Hepatocyte (in vitro differentiated cells): ENCODE results near the gene CLDN18. TPM values are rescaled to one million over a fixed set of nuclear protein-coding genes. Genes with fewer than 3 reads are reported as not detected.

Experiments used
- DNase-seq: peaks from one replicate; pipeline ENCODE4 v3.0.0-alpha.2; 2016; ENCODE audit warnings: low spot score
- H2AFZ ChIP-seq: fragments of 200-600 bp; sonication (generic); 2 replicates; pipeline ENCODE4 v1.6.0; 2016; ENCODE audit warnings: antibody characterized with exemption, mild to moderate bottlenecking
- H3K27ac ChIP-seq: fragments of 200-600 bp; sonication (generic); 2 replicates; pipeline ENCODE4 v1.5.1; 2016; ENCODE audit warnings: mild to moderate bottlenecking
- H3K27me3 ChIP-seq: fragments of 200-600 bp; sonication (generic); 2 replicates; pipeline ENCODE4 v1.6.1; 2016
- H3K36me3 ChIP-seq: fragments of 200-600 bp; sonication (generic); replicated peaks from 2 replicates; pipeline ENCODE4 v1.5.1; 2016; ENCODE audit warnings: low read depth; ENCODE audit not compliant: insufficient read depth
- H3K4me1 ChIP-seq: fragments of 200-600 bp; sonication (generic); 2 replicates; pipeline ENCODE4 v1.5.1; 2016; ENCODE audit warnings: mild to moderate bottlenecking, moderate library complexity; ENCODE audit not compliant: insufficient read depth
- H3K4me2 ChIP-seq: fragments of 200-600 bp; sonication (generic); 2 replicates; pipeline ENCODE4 v1.6.0; 2016
- H3K4me3 ChIP-seq: fragments of 200-600 bp; sonication (generic); 2 replicates; pipeline ENCODE4 v1.5.1; 2016; ENCODE audit warnings: mild to moderate bottlenecking
- H3K79me2 ChIP-seq: fragments of 200-600 bp; sonication (generic); 2 replicates; pipeline ENCODE4 v1.6.0; 2017; ENCODE audit warnings: mild to moderate bottlenecking
- H3K9me2 ChIP-seq: fragments of 200-600 bp; sonication (generic); replicated peaks from 2 replicates; pipeline ENCODE4 v1.6.0; 2017; ENCODE audit warnings: mild to moderate bottlenecking; ENCODE audit not compliant: insufficient read depth
- H3K9me3 ChIP-seq: fragments of 200-600 bp; sonication (generic); 2 replicates; pipeline ENCODE4 v1.5.1; 2016; ENCODE audit warnings: low read depth, mild to moderate bottlenecking
- H4K20me1 ChIP-seq: fragments of 200-600 bp; sonication (generic); 2 replicates; pipeline ENCODE4 v1.6.0; 2016; ENCODE audit warnings: mild to moderate bottlenecking; ENCODE audit not compliant: insufficient read depth, poor library complexity, severe bottlenecking
- CTCF ChIP-seq: fragments of 200-600 bp; sonication (generic); IDR thresholded peaks from 2 replicates; pipeline ENCODE4 v1.5.1; 2016; ENCODE audit warnings: antibody characterized with exemption, mild to moderate bottlenecking; ENCODE audit not compliant: poor library complexity
- EZH2 ChIP-seq: fragments of 200-600 bp; sonication (generic); IDR thresholded peaks from 2 replicates; pipeline ENCODE4 v1.6.1; 2016; ENCODE audit warnings: antibody characterized with exemption, mild to moderate bottlenecking, borderline replicate concordance
- EZH2phosphoT487 ChIP-seq: fragments of 200-600 bp; sonication (generic); IDR thresholded peaks from one replicate; pipeline ENCODE4 v1.6.1; 2018; ENCODE audit warnings: antibody characterized with exemption, mild to moderate bottlenecking, low read depth, moderate library complexity; ENCODE audit not compliant: unreplicated experiment, severe bottlenecking
- WGBS: methylation state at CpG from one replicate; pipeline ENCODE4 v1.1.6; 2016; ENCODE audit warnings: low lambda C conversion rate; ENCODE audit errors: missing lambda C conversion rate; 5-methylcytosine and 5-hydroxymethylcytosine counted together
- polyA plus RNA-seq: library from polyadenylated mRNA; unstranded; fragments of >200 nt; fragmentation: Nextera tagmentation; extraction: Ambion mirVana; gene quantifications from 2 replicates; pipeline ENCODE4 v1.2.1, GENCODE V29; 2016
- total RNA-seq: library from RNA; depleted of rRNA; stranded (reverse); fragments of >200 nt; gene quantifications from 2 replicates; pipeline ENCODE4 v1.2.3, GENCODE V29; 2014

CLDN18 gene
- total and polyA plus RNA-seq, 2 experiments from 2014 or later, result 36.4 to 73.0 TPM

GRCh38 chr3:138019281-138020069, 9.5 kb downstream of the CLDN18 start:
- no peak overlapping the region for H2AFZ ChIP-seq
- no peak overlapping the region for H3K4me3 ChIP-seq
- no peak overlapping the region for H3K27ac ChIP-seq
- no peak overlapping the region for H3K4me2 ChIP-seq
- no peaks in the 10 kb centered on the region for H3K9me2 ChIP-seq
- no peaks in the 10 kb centered on the region for H4K20me1 ChIP-seq
- H3K9me3 ChIP-seq, result no peaks in the 10 kb centered on the region
- 70% methylated on average over 3 of the region's 3 CpGs for WGBS
- H3K36me3 ChIP-seq, result no peaks in the 10 kb centered on the region
- TF ChIP-seq EZH2 (no peak), CTCF (no peak), EZH2phosphoT487 (no peak)
- no peaks in the 10 kb centered on the region for H3K4me1 ChIP-seq
- no peaks in the 10 kb centered on the region for H3K79me2 ChIP-seq
- DNase-seq, result peak; percentile 22
- H3K27me3 ChIP-seq, result no peaks in the 10 kb centered on the region

GRCh38 chr3:138023754-138024153, 13.8 kb downstream of the CLDN18 start:
- Histone ChIP-seq H3K27me3 (no peaks in the 10 kb centered on the region), H3K4me1 (no peaks in the 10 kb centered on the region), H3K79me2 (no peaks in the 10 kb centered on the region), H3K9me2 (no peaks in the 10 kb centered on the region), H2AFZ (no peak overlapping the region), H4K20me1 (no peaks in the 10 kb centered on the region), H3K9me3 (no peaks in the 10 kb centered on the region), H3K27ac (no peak overlapping the region), H3K4me2 (no peak overlapping the region), H3K36me3 (no peaks in the 10 kb centered on the region), H3K4me3 (no peak overlapping the region)
- TF ChIP-seq CTCF (no peak), EZH2 (no peak), EZH2phosphoT487 (no peak)
- no peak for DNase-seq
- WGBS, result 98% methylated on average over 4 of the region's 4 CpGs

GRCh38 chr3:138025553-138025952, 15.6 kb downstream of the CLDN18 start:
- Histone ChIP-seq H3K27ac (no peak overlapping the region), H2AFZ (no peak overlapping the region), H3K36me3 (no peaks in the 10 kb centered on the region)

More at GRCh38 chr3:138025553-138025952, 15.6 kb downstream of the CLDN18 start:
- Histone ChIP-seq H3K79me2 (no peaks in the 10 kb centered on the region), H3K9me3 (no peaks in the 10 kb centered on the region), H3K4me3 (no peak overlapping the region), H3K27me3 (no peaks in the 10 kb centered on the region), H4K20me1 (no peaks in the 10 kb centered on the region), H3K4me2 (no peak overlapping the region), H3K4me1 (no peaks in the 10 kb centered on the region), H3K9me2 (no peaks in the 10 kb centered on the region)
- no peak for DNase-seq
- TF ChIP-seq EZH2phosphoT487, result no peak
- no peak for TF ChIP-seq EZH2
- no peak for TF ChIP-seq CTCF
